HL-60 (cell line): ENCODE measurements around the gene UNKL.

ENCODE experiments used
- CTCF ChIP-seq: IDR thresholded peaks from one replicate; pipeline ENCODE4 v1.5.1; 2011; ENCODE audit warnings: low read length, control low read depth, inconsistent platforms; ENCODE audit not compliant: insufficient read depth
- POLR2AphosphoS5 ChIP-seq: IDR thresholded peaks from 2 replicates; pipeline ENCODE4 v1.6.1; 2012; ENCODE audit warnings: low read depth

- TF ChIP-seq POLR2AphosphoS5 (no peak; the same call in 1 of the 2 replicates), CTCF (no peak)
These were observed 96.8 kb downstream of the UNKL start for GRCh38 chr16:1317479-1318267.
